GM15510 (cell line): ENCODE measurements around the gene FAM20B.

Source experiments
- POLR2A ChIP-seq: IDR thresholded peaks from 3 replicates; pipeline ENCODE4 v1.6.1; 2011; ENCODE audit warnings: borderline replicate concordance; ENCODE audit not compliant: insufficient read length; ENCODE audit errors: extremely low read depth

Gene FAM20B

GRCh38 chr1:179091691-179092165, 66.0 kb downstream of the FAM20B start:
- no peak for TF ChIP-seq POLR2A

- TF ChIP-seq POLR2A, result no peak
Observed at GRCh38 chr1:179092896-179093461, 67.3 kb downstream of the FAM20B start.

GRCh38 chr1:179094818-179095217, 69.1 kb downstream of the FAM20B start:
- TF ChIP-seq POLR2A, result no peak

- TF ChIP-seq POLR2A, result no peak
Observed at GRCh38 chr1:179095377-179095776, 69.7 kb downstream of the FAM20B start.

- TF ChIP-seq POLR2A, result no peak
Observed at GRCh38 chr1:179095924-179096323, 70.2 kb downstream of the FAM20B start.

- TF ChIP-seq POLR2A, result no peak
Observed at GRCh38 chr1:179099891-179100290, 74.2 kb downstream of the FAM20B start.

- no peak for TF ChIP-seq POLR2A
Observed at GRCh38 chr1:179101566-179101965, 75.9 kb downstream of the FAM20B start.

- no peak for TF ChIP-seq POLR2A
Observed at GRCh38 chr1:179103999-179104398, 78.3 kb downstream of the FAM20B start.

GRCh38 chr1:179104611-179105250, 79.0 kb downstream of the FAM20B start:
- TF ChIP-seq POLR2A, result no peak

GRCh38 chr1:179105393-179105792, 79.7 kb downstream of the FAM20B start:
- no peak for TF ChIP-seq POLR2A

GRCh38 chr1:179107706-179108629, 82.3 kb downstream of the FAM20B start:
- TF ChIP-seq POLR2A, result no peak

- no peak for TF ChIP-seq POLR2A
Observed at GRCh38 chr1:179108644-179109043, 83.0 kb downstream of the FAM20B start.

GRCh38 chr1:179115181-179115580, 89.5 kb downstream of the FAM20B start:
- no peak for TF ChIP-seq POLR2A

- TF ChIP-seq POLR2A, result no peak
Observed at GRCh38 chr1:179119513-179119912, 93.8 kb downstream of the FAM20B start.

- TF ChIP-seq POLR2A, result no peak
Observed at GRCh38 chr1:179120736-179121135, 95.0 kb downstream of the FAM20B start.
